SK-N-SH treated with all-trans-retinoic acid at 6 μM for 48 hours (cell line): ENCODE results near the gene POLDIP2.

Source experiments
- ATAC-seq: fragments of 200-7000 bp; cut with Tn5 transposase; 3 replicates; pipeline ENCODE4 v1.9.1; 2020; ENCODE audit warnings: mild to moderate bottlenecking, moderate library complexity
- ARNTL ChIP-seq: fragments of 450-650 bp; formaldehyde crosslinking; IDR thresholded peaks from 2 replicates; pipeline ENCODE4 v1.5.0; 2020; ENCODE audit warnings: low read depth, mild to moderate bottlenecking, moderate library complexity, borderline replicate concordance
- BACH2 ChIP-seq: fragments of 250-450 bp; sonication (Bioruptor Pico); IDR thresholded peaks from 2 replicates; pipeline ENCODE4 v1.9.0; 2021; ENCODE audit warnings: mild to moderate bottlenecking, borderline replicate concordance
- CREB5 ChIP-seq: fragments of 250-450 bp; sonication (Bioruptor Pico); IDR thresholded peaks from 2 replicates; pipeline ENCODE4 v1.5.1; 2020; ENCODE audit warnings: low read depth, mild to moderate bottlenecking, moderate library complexity
- ESRRG ChIP-seq: fragments of 250-450 bp; sonication (Bioruptor Pico); IDR thresholded peaks from 2 replicates; pipeline ENCODE4 v1.6.1; 2021; ENCODE audit warnings: mild to moderate bottlenecking
- GLIS3 ChIP-seq: fragments of 250-450 bp; sonication (Bioruptor Pico); IDR thresholded peaks from 2 replicates; pipeline ENCODE4 v1.5.0; 2020; ENCODE audit warnings: mild to moderate bottlenecking, moderate library complexity
- ISL1 ChIP-seq: fragments of 250-450 bp; sonication (Bioruptor Pico); IDR thresholded peaks from 2 replicates; pipeline ENCODE4 v2.1.2; 2022; ENCODE audit warnings: mild to moderate bottlenecking, moderate library complexity
- OSR1 ChIP-seq: fragments of 250-450 bp; sonication (Bioruptor Pico); IDR thresholded peaks from 2 replicates; pipeline ENCODE4 v1.8.0; 2022; ENCODE audit warnings: moderate library complexity, mild to moderate bottlenecking, inconsistent platforms
- PPARA ChIP-seq: fragments of 250-450 bp; sonication (Bioruptor Pico); IDR thresholded peaks from 2 replicates; pipeline ENCODE4 v1.5.0; 2020; ENCODE audit warnings: mild to moderate bottlenecking, borderline replicate concordance
- SNAI2 ChIP-seq: fragments of 250-450 bp; sonication (Bioruptor Pico); IDR thresholded peaks from 2 replicates; pipeline ENCODE4 v1.5.0; 2020; ENCODE audit warnings: mild to moderate bottlenecking, moderate library complexity
- TCF4 ChIP-seq: fragments of 250-450 bp; sonication (Bioruptor Pico); IDR thresholded peaks from 2 replicates; pipeline ENCODE4 v1.8.0; 2021; ENCODE audit warnings: mild to moderate bottlenecking, moderate library complexity, borderline replicate concordance
- TOX ChIP-seq: fragments of 250-450 bp; sonication (Bioruptor Pico); IDR thresholded peaks from 2 replicates; pipeline ENCODE4 v1.8.0; 2021; ENCODE audit warnings: mild to moderate bottlenecking, moderate library complexity, borderline replicate concordance
- ZC3H10 ChIP-seq: fragments of 250-450 bp; sonication (Bioruptor Pico); IDR thresholded peaks from 2 replicates; pipeline ENCODE4 v1.5.1; 2021; ENCODE audit warnings: mild to moderate bottlenecking, moderate library complexity
- ZFP3 ChIP-seq: fragments of 250-450 bp; sonication (Bioruptor Pico); IDR thresholded peaks from 2 replicates; pipeline ENCODE4 v1.5.0; 2020; ENCODE audit warnings: mild to moderate bottlenecking, moderate library complexity
- ZFP30 ChIP-seq: fragments of 450-650 bp; formaldehyde crosslinking; IDR thresholded peaks from 2 replicates; pipeline ENCODE4 v1.5.0; 2022; ENCODE audit warnings: mild to moderate bottlenecking, moderate library complexity
- ZNF565 ChIP-seq: fragments of 450-650 bp; formaldehyde crosslinking; conservative IDR thresholded peaks from 2 replicates; pipeline ENCODE4 v1.5.0; 2020; ENCODE audit warnings: low read depth, mild to moderate bottlenecking, moderate library complexity
- ZNF70 ChIP-seq: fragments of 450-650 bp; formaldehyde crosslinking; IDR thresholded peaks from 2 replicates; pipeline ENCODE4 v1.5.0; 2020; ENCODE audit warnings: mild to moderate bottlenecking, moderate library complexity
- ZNF8 ChIP-seq: fragments of 450-650 bp; formaldehyde crosslinking; IDR thresholded peaks from 2 replicates; pipeline ENCODE4 v1.5.0; 2020; ENCODE audit warnings: mild to moderate bottlenecking, moderate library complexity
- TF ChIP-seq, protein P1 (sequence below): fragments of 250-450 bp; sonication (Bioruptor Pico); IDR thresholded peaks from 2 replicates; pipeline ENCODE4 v1.5.1; 2021; ENCODE audit warnings: mild to moderate bottlenecking, moderate library complexity
- TF ChIP-seq, protein P2 (sequence below): fragments of 250-450 bp; sonication (Bioruptor Pico); IDR thresholded peaks from 2 replicates; pipeline ENCODE4 v1.8.0; 2020; ENCODE audit warnings: mild to moderate bottlenecking, moderate library complexity, borderline replicate concordance

The POLDIP2 gene

DNA sequence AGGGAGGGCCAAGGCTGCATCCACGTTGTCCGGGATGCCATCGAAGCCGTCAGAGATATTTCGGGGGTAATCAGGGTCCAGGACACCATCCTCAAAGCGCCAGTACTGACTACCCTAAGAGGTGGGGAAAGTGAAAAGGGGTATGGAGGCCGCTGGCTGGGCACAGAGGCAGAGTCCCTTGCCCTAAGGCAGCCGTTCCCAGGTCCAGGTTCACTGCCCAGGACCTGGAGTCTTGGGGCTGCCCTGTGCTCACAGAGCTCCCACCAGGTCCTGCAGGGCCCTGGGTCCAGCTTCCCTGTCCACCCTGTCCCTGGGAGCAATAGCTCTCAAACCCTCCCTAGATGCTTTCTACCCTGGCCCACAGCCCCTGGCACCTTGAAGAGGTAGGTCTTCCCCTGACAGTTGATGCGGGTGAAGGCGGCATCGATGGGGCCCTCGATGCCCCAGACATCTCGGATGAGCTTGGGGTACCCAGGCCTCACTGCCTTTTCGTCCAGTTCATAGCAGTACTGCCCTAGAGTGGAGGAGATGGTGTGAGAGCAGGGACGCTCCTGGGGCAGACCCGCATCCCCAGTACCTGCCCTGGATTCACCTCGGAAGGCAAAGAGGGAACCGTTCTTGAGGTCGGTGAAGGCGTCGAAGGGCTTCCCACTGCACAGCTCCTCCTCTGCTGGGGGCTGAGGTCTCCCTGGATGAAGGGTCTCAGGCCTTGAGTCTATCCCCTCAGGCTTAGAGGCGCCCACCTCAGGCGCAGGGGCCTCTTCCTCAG lies 11.8 kb upstream of the POLDIP2 start:
- TF ChIP-seq ZFP30 (CRISPR knock-in tag) (no peak), BACH2 (no peak), ZNF70 (CRISPR knock-in tag) (no peak), PPARA (CRISPR knock-in tag) (no peak), ZNF8 (CRISPR knock-in tag) (no peak), CREB5 (no peak), TCF4 (no peak)
- TF ChIP-seq, protein P1, sequence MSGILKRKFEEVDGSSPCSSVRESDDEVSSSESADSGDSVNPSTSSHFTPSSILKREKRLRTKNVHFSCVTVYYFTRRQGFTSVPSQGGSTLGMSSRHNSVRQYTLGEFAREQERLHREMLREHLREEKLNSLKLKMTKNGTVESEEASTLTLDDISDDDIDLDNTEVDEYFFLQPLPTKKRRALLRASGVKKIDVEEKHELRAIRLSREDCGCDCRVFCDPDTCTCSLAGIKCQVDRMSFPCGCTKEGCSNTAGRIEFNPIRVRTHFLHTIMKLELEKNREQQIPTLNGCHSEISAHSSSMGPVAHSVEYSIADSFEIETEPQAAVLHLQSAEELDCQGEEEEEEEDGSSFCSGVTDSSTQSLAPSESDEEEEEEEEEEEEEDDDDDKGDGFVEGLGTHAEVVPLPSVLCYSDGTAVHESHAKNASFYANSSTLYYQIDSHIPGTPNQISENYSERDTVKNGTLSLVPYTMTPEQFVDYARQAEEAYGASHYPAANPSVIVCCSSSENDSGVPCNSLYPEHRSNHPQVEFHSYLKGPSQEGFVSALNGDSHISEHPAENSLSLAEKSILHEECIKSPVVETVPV (CRISPR knock-in tag) = no peak
- ATAC-seq = no peak

DNA sequence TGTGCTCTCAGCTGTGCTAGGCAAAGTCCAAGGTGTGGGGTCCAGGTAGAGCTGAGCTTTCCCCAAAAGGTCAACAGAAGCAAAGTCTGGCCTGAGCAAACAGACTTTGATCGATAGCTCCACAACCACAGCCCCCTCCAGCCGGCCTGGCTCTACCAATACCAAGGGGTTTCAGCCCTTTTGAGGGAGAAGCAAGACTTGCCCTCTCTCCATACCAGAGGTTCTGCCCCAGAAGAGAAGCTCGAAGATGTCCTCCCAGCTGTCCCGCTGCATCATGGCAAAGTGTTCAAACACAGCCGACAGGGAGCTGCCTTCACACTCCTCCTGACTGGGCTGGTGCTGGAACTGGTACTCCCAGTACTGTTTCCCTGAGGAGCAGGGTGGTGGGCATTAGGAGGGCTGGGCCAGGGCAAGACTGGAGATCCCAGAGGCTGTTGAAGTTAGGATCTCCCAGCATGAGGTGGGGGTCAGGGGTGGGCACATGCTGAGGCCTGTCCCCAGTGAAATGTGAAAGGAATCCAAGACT lies 11.0 kb upstream of the POLDIP2 start:
- ATAC-seq = no peak
- no peak for TF ChIP-seq ZNF8 (CRISPR knock-in tag)
- no peak for TF ChIP-seq TOX
- TF ChIP-seq ISL1 (CRISPR knock-in tag) = no peak
- TF ChIP-seq CREB5 = no peak
- TF ChIP-seq, protein P2, sequence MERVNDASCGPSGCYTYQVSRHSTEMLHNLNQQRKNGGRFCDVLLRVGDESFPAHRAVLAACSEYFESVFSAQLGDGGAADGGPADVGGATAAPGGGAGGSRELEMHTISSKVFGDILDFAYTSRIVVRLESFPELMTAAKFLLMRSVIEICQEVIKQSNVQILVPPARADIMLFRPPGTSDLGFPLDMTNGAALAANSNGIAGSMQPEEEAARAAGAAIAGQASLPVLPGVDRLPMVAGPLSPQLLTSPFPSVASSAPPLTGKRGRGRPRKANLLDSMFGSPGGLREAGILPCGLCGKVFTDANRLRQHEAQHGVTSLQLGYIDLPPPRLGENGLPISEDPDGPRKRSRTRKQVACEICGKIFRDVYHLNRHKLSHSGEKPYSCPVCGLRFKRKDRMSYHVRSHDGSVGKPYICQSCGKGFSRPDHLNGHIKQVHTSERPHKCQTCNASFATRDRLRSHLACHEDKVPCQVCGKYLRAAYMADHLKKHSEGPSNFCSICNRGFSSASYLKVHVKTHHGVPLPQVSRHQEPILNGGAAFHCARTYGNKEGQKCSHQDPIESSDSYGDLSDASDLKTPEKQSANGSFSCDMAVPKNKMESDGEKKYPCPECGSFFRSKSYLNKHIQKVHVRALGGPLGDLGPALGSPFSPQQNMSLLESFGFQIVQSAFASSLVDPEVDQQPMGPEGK = no peak
- no peak for TF ChIP-seq TCF4
- TF ChIP-seq ZC3H10 = no peak
- TF ChIP-seq ZNF565 (CRISPR knock-in tag) = no peak
- TF ChIP-seq OSR1 = no peak
- TF ChIP-seq ZFP30 (CRISPR knock-in tag) = no peak
- TF ChIP-seq ESRRG (CRISPR knock-in tag) = no peak

DNA sequence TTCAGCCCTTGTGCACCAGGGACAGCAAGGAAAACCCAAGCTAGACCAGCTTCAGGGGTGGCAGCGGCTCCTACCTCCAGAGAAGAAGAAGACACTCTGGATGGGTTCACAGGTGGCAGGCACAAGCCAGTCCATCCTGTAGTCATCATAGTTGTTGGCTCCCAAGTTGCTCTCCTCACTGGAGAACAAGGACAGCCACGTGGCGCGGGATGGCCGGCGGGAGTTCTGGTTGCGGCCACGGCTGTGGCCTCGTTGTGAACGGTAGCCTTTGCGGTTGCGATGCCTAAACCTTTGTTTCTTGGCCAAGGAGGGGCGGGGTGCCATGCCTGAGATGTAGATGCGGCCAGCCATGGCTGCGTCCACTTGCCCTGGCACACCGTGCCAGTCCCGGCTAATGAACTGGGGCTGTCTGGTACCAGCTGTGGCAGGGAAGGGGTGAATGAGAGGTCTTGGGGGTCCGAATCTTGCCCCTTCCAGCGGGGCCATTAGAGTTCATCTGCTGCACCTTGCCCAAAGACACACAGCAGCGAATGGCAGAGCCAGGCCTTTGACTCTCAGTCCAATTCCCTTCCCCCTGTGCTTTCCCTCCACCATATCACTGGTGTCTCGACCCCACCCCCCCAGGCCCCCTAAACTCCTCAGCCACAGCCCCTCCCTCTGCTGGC lies 10.4 kb upstream of the POLDIP2 start:
- TF ChIP-seq ARNTL (CRISPR knock-in tag) = no peak
- no peak for TF ChIP-seq ZNF565 (CRISPR knock-in tag)
- TF ChIP-seq TCF4 = no peak
- TF ChIP-seq SNAI2 = no peak
- no peak for TF ChIP-seq ZNF8 (CRISPR knock-in tag)
- no peak for TF ChIP-seq ZFP3
- no peak for ATAC-seq

DNA sequence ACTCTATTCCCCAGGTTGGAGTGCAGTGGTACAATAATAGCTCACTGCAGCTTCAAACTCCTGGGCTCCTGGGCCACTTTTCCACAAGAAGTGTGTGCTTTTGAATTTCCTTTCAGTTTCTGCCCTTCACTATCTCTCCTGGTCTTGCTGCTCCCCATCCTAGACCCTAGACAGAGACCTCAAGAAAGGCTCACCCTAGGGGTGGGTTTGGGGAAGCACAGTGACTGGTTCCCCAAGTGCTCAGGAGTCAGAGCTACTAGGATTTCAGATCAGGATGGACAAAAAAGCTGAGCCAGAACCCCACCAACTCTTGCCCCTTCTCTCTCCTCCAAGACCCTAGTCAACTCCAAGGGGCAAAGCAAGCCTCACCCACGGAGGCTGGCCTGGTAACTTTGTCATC lies 9.3 kb upstream of the POLDIP2 start:
- ATAC-seq = no peak
- TF ChIP-seq, protein P2 = no peak
- no peak for TF ChIP-seq TCF4
- no peak for TF ChIP-seq ZFP30 (CRISPR knock-in tag)
- TF ChIP-seq GLIS3 (CRISPR knock-in tag) = no peak
- no peak for TF ChIP-seq ISL1 (CRISPR knock-in tag)
- no peak for TF ChIP-seq SNAI2
- TF ChIP-seq OSR1 = no peak
- TF ChIP-seq ARNTL (CRISPR knock-in tag) = no peak
